Measurements from ENCODE around the gene CNTN1. TPM values are rescaled to one million over a fixed set of nuclear protein-coding genes. Genes with fewer than 3 reads are reported as not detected.

The CNTN1 gene
- total and polyA plus RNA-seq, 2 of the 4 experiments (the other 2 are of a cell fraction): 0.10 to 0.18 TPM

GRCh38 chr12:40749863-40750262 lies 57.6 kb downstream of the CNTN1 start:
- no peak overlapping the region for H3K56ac ChIP-seq (ENCODE audit: extremely low read depth, insufficient read depth, low read length)
- no peak for ATAC-seq (ENCODE audit: low read depth)
- no peak overlapping the region for H3K4me2 ChIP-seq (ENCODE audit: low read depth, low read length)
- WGBS, 2 experiments (ENCODE audit: extremely low coverage in 2 of 2, insufficient read length in 1 of 2): no CpG with 5 or more reads among the region's 1 CpG
- H2AK9ac ChIP-seq (replicated peaks; ENCODE audit: low read depth, low read length, poor library complexity): no peak overlapping the region
- H3K9me1 ChIP-seq (ENCODE audit: insufficient read depth, low read length): no peaks in the 10 kb centered on the region
- POLR2A ChIA-PET (ENCODE audit: unreplicated experiment): no interaction called here
- no peaks in the 10 kb centered on the region for H3K36me3 ChIP-seq (ENCODE audit: control insufficient read depth, insufficient read depth, low read length)
- no peak overlapping the region for H3K18ac ChIP-seq (ENCODE audit: low read depth, low read length)
- H3K4me3 ChIP-seq (ENCODE audit: insufficient read depth, low read depth, low read length): no peak overlapping the region
- no peak overlapping the region for H4K5ac ChIP-seq (ENCODE audit: low read depth, low read length)
- no peak overlapping the region for H3K23ac ChIP-seq (ENCODE audit: low read depth, low read length)
- no peak overlapping the region for H3K4ac ChIP-seq (ENCODE audit: low read depth, low read length)
- no peak overlapping the region for H2BK5ac ChIP-seq (ENCODE audit: low read depth, low read length, poor library complexity, severe bottlenecking)
- no peak overlapping the region for H2BK120ac ChIP-seq (ENCODE audit: low read depth, low read length)
- H2BK20ac ChIP-seq (ENCODE audit: low read depth, low read length): no peak overlapping the region
- H2AK5ac ChIP-seq (ENCODE audit: low read depth, low read length): no peak overlapping the region
- H2BK15ac ChIP-seq (ENCODE audit: low read depth, low read length): no peak overlapping the region
- no peak overlapping the region for H3K14ac ChIP-seq (replicated peaks; ENCODE audit: low read depth, low read length)
- H3K27ac ChIP-seq (ENCODE audit: insufficient read depth, low read length): no peak overlapping the region
- H3K79me1 ChIP-seq (ENCODE audit: low read depth in 1 of 2, low read length in 2 of 2): no peaks in the 10 kb centered on the region
- no peak for TF ChIP-seq RCOR1 (IDR thresholded peaks at IDR 0.05; ENCODE audit: insufficient replicate concordance, low read length)
- no peak overlapping the region for H3K9ac ChIP-seq (ENCODE audit: low read depth, low read length)
- H2AFZ ChIP-seq (replicated peaks; ENCODE audit: low read length, poor library complexity): no peak overlapping the region
- BruUV-seq (replicated peaks): no TSS peak
- DNase-seq: no peak
- H4K20me1 ChIP-seq (ENCODE audit: insufficient read depth, low read length): no peaks in the 10 kb centered on the region
- H4K8ac ChIP-seq (ENCODE audit: low read depth in 2 of 2, low read length in 2 of 2): no peak overlapping the region
- in situ Hi-C loops (cut with MboI; ENCODE audit: low sequenced_read_pairs) (no loop called here), dilution Hi-C loops (cut with HindIII; ENCODE audit: low sequenced_read_pairs, unreplicated experiment) (no loop called here), intact Hi-C loops (cut with micrococcal nuclease) (no loop called here)
- no peaks in the 10 kb centered on the region for H3K4me1 ChIP-seq (ENCODE audit: control insufficient read depth, insufficient read depth, low read length)
- H4K91ac ChIP-seq (ENCODE audit: insufficient read depth, low read depth, low read length): no peak overlapping the region
- no peaks in the 10 kb centered on the region for H3K27me3 ChIP-seq (ENCODE audit: control insufficient read depth, insufficient read depth, low read length)
- CTCF ChIA-PET: no interaction called here
- no peaks in the 10 kb centered on the region for H3K9me3 ChIP-seq (ENCODE audit: control insufficient read depth, insufficient read depth, low read length)

Data from IMR-90 (cell line).